A204.1 (cell line): ENCODE measurements around the gene EPHB1.

Experiments used
- FAIRE-seq: peaks from 2 replicates; lab custom pipeline; 2012; peaks lifted over from hg19 to GRCh38; lab: Jason Lieb, UNC

Gene EPHB1

GRCh38 chr3:134794950-134795745 lies at the start of gene EPHB1:
TSS of gene EPHB1 (plus strand) at chr3:134795260.
- no peak for FAIRE-seq

GRCh38 chr3:134748698-134749097 lies 46.4 kb upstream of the EPHB1 start:
- no peak for FAIRE-seq

GRCh38 chr3:134749174-134749573 lies 45.9 kb upstream of the EPHB1 start:
- no peak for FAIRE-seq

DNA sequence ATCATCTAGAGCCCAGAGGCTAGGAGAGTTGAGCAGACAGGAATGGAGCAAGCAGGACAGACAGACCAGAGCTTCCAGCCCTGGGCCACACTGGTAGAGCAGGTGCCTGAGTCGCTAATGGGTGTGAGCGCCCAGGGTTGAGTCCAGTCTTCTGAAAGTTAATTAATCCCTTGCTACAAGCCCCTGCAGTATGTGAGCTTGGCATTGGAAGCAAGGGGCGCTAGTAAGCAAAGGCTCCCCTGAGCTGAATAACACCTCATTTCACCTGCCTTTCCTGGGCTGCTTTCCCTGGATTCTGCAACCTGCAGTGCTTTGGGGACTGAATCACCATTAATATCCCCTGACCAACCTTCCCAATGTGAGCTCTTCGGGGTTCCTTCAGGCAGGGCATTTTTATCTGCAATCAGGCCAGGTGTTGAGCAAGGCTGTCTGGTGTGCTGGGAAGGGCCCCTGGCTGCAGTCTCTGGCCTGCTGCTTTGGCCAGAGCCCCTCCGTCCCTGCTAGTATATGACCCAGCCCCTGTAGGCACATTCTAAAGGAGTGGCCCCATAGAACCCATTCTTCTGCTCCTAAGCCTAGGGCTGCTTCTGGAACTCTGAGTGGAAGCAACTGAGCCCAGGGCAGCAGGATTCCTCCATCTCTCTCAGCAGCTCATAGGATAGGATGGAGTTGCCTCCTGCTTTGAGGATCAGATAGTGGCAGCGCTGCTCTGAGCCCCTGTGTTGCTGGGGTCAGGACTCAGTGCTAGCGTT lies 45.1 kb upstream of the EPHB1 start:
- FAIRE-seq: no peak

DNA sequence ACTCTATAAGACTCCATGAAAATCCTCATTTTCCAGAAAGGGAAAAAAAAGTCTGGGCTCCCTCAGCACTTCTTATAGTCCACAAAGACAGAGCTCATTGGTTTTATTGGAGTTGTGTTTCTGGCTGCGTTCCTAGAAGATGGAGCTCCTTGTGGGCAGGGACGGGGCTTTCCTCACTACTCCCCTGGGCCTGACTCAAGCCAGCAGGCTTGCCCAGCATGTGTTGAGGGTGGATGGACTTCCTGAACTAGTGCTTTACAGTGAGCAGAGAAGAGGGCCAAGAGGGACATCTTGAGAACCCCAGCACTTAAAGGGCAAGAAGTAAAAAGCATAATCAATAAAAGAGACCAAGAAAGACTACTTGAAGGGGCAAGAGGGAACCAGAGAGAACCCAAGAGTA lies 43.2 kb upstream of the EPHB1 start:
- no peak for FAIRE-seq

- FAIRE-seq: no peak
These were observed 42.1 kb upstream of the EPHB1 start for GRCh38 chr3:134752761-134753461.

- no peak for FAIRE-seq
These were observed 40.9 kb upstream of the EPHB1 start for GRCh38 chr3:134753999-134754742.

- no peak for FAIRE-seq
These were observed 40.1 kb upstream of the EPHB1 start for GRCh38 chr3:134754768-134755559.

GRCh38 chr3:134755821-134756220 lies 39.2 kb upstream of the EPHB1 start:
- FAIRE-seq: no peak

DNA sequence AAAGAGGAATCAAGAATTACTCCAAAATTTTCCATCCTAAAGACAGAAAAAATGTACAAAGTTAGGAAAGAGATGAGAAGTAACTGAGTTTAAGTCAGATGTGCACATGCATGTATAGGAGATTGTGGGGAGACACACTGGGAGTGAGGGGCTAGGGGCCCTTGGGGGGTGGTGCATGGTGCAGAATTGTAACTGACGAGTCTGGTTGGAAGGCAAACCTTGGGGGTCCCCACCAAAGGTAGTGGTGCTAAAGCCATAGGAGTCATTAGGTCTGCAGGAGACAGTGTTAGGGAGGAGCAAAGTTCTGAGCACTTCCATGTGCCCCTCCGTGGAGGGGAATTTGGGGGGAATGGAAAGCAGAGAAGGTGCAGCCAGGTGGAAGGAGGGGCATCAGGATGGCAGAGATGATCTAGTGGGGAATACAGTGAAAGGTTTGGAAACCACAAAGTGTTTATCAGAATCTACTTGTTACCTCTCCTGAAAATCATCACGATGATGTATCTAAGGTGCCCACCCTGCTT lies 37.5 kb upstream of the EPHB1 start:
- FAIRE-seq: no peak

GRCh38 chr3:134761213-134761612 lies 33.8 kb upstream of the EPHB1 start:
- FAIRE-seq: no peak

DNA sequence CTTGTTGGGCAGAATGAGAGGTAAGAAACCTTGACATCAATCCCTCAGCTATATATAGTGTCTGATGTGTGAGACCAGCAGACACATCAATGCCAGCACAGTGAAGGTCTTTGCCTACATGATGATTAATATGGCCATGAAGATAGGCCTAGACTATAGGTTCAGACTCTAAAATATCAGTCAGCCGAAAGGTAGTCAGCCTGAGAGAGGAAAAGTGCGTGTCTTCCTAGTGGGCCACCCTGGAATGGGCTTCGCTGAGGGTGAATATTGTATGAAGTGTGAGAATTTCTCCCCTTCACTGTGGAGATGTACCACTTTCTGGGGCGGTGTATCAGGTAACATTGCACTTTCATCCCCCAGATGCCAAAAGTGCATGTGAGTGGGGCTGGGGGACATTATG lies 33.0 kb upstream of the EPHB1 start:
- no peak for FAIRE-seq

DNA sequence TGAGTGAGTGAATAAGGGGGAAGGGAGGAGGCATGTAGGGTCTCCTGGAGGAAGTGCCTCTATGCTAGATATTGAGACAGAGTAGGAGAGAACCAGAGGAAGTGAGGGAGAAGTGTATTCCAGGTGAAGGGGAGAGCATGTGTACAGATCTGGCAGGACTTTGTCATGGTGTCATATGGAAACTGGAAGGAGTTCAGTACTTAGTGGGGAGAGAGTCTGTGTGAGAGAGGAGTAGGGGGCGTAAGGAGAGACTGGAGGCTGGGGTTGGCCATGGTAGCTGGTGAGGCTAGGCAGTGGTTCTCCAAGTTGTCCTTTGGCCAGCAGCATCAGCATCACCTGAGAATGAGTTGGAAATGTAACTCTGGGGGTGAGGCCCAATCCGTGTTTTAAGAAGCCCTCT lies 29.6 kb upstream of the EPHB1 start:
- no peak for FAIRE-seq

DNA sequence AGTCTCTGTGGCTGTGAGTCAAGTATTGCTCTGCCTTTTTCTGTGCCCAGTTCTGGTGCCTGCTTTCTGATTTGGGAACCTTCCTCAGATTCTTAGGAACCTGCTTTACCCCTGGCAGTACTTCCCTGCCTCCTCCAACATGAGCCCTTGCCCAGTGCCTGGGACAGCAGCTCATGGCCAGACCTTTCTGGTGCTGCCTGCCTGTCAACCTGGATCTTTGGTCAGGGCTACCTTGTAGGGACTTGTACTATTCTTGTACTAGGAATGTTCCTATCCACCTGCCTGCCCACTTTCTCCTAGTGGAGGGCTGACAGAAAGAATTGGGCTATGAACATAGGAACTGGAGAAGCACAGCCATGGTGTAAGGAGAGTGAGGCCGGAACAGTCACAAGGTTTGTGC lies 28.8 kb upstream of the EPHB1 start:
- FAIRE-seq: no peak

- no peak for FAIRE-seq
These were observed 26.9 kb upstream of the EPHB1 start for GRCh38 chr3:134768116-134768515.

DNA sequence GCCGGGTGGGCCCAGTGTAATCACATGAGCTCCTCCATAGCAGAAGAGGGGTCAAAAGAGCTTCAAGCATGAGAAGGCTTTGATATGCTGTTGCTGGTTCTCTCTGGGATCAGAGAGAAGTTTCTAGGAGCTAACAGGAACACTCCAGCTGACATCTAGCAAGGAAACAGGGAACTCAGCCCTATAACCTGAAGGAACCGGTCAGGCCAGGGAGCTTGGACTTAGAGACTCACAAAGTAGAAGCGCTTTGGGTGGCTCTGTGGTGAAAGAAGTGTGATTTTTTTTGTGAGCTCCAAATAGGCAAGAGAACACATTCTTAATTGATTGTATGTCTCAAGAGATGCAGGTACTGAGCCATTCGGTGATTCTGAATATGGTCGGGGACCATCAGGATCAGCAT lies 26.2 kb upstream of the EPHB1 start:
- no peak for FAIRE-seq

DNA sequence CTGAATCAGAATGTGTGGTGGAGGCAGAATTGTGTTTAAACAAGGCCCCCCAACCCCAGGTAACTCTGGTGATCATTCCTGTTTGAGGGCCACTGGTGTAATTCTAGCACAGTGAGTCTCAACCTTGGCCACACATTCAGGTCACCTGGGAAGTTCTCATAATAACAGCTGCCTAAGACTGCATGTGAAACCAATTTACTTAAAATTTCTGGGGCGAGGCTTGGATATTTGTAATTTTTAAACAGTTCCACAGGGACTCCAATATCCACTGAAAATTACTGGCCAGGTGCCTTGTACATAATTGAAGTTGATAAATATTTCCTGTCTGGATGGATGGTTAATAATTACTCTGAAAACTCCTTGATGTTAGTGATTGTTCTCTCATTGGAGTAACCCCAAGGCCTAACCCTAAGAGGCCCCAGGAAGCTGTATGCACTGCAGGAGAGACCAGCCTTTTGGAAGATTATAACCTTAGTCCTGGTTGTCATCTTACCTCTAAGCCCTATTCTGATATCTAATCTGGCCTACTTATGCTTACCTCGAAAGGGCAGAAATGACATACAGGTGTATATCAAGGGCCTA lies 25.7 kb upstream of the EPHB1 start:
- no peak for FAIRE-seq

GRCh38 chr3:134772011-134772410 lies 23.0 kb upstream of the EPHB1 start:
- no peak for FAIRE-seq

DNA sequence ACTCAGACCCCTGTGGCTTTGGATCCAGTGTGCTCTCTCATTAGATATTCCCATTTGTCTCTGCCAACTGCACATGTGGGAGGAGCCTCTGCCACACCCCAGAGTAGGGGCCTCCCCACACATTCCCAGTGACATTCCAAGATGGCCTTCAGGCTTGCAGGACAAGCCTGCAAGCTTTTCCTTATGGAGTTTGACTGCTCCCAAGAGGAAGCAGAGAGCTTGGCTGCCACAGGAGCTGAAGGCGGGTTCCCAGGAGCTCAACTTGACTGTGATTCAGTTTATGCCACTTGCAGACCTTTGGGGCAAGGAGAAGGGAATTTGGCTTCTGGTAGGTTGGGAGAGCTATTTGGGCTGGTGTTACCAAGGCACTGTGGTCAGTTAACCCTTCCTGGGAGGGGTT lies 22.5 kb upstream of the EPHB1 start:
- FAIRE-seq: no peak

DNA sequence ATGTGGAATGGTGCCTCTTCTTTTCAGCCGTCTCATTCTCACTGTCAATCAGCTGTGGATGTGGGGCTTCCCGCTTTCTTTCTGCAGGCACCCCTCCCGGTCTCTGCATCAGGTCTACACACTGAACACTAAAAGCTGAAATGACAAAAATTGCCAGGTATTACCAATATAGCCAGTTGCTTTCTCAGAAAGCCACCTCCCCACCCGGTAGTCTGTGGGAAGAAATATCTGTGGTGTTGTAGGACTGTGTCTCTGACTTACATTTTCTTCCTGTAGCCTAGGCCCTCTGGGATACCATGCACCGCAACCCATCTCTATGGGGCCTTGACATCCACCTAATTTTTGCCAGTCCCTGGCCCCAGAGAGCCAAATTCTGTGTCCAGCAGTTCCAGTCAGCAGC lies 19.2 kb upstream of the EPHB1 start:
- no peak for FAIRE-seq

DNA sequence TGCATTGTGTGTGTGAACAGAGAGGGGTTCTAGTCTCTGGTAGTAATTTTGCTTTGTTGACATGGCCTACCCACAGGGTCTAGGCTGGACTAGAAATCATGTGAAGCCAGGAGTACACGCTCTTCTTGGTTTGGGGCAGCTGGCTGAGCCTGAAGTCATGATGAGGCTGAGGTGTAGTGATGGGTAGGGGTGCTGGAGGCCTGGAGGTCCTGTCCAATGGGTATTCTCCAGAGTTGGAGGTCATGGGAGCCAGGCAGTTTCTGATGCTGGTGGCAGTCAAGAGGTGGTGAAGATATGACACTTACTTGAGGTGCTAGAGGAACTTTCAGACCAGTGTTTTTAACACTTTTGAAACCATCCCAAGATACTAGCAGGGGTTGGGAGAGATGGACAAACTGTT lies 18.5 kb upstream of the EPHB1 start:
- no peak for FAIRE-seq
